ENCODE results near the gene SRBD1.

Gene SRBD1

DNA sequence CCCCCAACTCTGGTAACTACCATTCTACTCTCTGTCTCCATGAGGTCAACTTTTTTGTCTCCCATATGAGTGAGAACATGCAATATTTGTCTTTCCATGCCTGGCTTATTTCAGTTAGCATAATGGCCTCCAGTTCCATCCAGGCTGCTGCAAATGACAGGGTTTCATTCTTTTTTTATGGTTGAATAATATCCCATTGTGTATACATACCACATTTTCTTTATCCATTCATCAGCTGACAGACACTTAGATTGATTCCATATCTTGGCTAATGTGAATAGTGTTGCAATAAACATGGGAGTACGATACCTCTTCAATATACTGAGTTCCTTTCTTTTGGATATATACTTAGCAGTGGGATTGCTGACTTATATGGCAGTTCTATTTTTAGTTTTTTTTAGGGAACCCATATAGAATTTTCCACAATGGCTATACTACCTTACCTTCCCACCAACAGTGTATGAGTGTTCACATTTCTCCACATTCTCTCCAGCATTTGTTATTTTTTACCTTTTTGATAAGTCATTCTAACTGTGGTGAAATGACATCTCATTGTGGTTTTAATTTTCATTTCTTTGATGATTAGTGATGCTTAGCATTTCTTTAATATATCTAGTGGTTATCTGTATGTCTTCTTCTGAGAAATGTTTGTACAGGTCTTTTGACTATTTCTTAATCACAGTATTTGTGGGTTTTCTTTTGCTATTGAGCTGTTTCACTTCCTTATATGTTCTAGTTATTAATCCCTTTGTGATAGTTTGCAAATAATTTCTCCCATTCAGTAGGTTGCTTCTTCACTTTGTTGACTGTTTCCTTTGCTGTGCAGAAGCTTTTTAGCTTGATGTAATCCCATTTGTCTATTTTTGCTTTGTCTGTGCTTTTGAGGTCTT, 112.2 kb downstream of the SRBD1 start:
- ATAC-seq (ENCODE audit: insufficient read depth, low read depth) (no peak), DNase-seq (no peak)
- peaks cover 7% of the 10 kb centered on the region for H3K4me1 ChIP-seq (ENCODE audit: insufficient read depth, low read length)
- H3K9ac ChIP-seq (ENCODE audit: low read depth, low read length), result no peak overlapping the region
- H3K4me3 ChIP-seq (ENCODE audit: low read depth in 1 of 2, low read length in 2 of 2), result no peak overlapping the region
- no peak overlapping the region for H3K27ac ChIP-seq (ENCODE audit: low read length)
- TF ChIP-seq CTCF (IDR thresholded peaks at IDR 0.05; ENCODE audit: borderline replicate concordance, extremely low read depth, low read length, poor library complexity, severe bottlenecking), result no peak
- no peaks in the 10 kb centered on the region for H3K27me3 ChIP-seq (ENCODE audit: insufficient read depth, low read length, poor library complexity)
- peaks cover 13% of the 10 kb centered on the region for H3K36me3 ChIP-seq (ENCODE audit: insufficient read depth, low read length)
- H3K9me3 ChIP-seq (ENCODE audit: insufficient read depth, low read length, severe bottlenecking), result peaks cover 4% of the 10 kb centered on the region
- H3K79me2 ChIP-seq (ENCODE audit: insufficient read depth, low read length), result no peaks in the 10 kb centered on the region
- H2AFZ ChIP-seq (ENCODE audit: low read depth, low read length), result no peak overlapping the region
- H4K20me1 ChIP-seq (ENCODE audit: insufficient read depth, low read length), result no peaks in the 10 kb centered on the region
- no peak overlapping the region for H3K4me2 ChIP-seq (ENCODE audit: insufficient read depth, low read length)

DNA sequence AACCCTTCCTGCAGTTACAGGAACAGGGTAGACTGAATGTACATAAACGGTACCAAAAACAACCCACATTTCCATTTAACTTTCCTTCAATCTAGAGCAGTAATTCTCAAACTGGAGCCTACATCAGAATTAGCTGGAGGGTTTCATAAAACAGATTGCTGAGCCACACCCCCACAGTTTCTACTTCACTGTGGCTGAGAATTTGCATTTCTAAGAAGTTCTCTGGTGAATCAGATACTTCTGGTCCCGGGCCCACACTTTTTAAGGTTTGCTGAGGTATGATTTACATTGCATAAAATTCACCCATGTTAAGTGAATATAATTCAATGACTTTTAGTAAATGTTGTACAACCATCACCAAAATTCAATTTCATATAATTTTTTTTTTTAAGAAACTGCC, 113.7 kb downstream of the SRBD1 start:
- DNase-seq (no peak), ATAC-seq (ENCODE audit: insufficient read depth, low read depth) (no peak)
- Histone ChIP-seq H4K20me1 (ENCODE audit: insufficient read depth, low read length) (no peaks in the 10 kb centered on the region), H2AFZ (ENCODE audit: low read depth, low read length) (no peak overlapping the region), H3K27me3 (ENCODE audit: insufficient read depth, low read length, poor library complexity) (no peaks in the 10 kb centered on the region), H3K9me3 (ENCODE audit: insufficient read depth, low read length, severe bottlenecking) (peaks cover 4% of the 10 kb centered on the region), H3K79me2 (ENCODE audit: insufficient read depth, low read length) (no peaks in the 10 kb centered on the region), H3K9ac (ENCODE audit: low read depth, low read length) (no peak overlapping the region), H3K4me2 (ENCODE audit: insufficient read depth, low read length) (no peak overlapping the region), H3K27ac (ENCODE audit: low read length) (no peak overlapping the region), H3K4me1 (ENCODE audit: insufficient read depth, low read length) (peaks cover 7% of the 10 kb centered on the region), H3K4me3 (ENCODE audit: low read depth in 1 of 2, low read length in 2 of 2) (no peak overlapping the region), H3K36me3 (ENCODE audit: insufficient read depth, low read length) (peaks cover 9% of the 10 kb centered on the region)
- TF ChIP-seq EZH2 (IDR thresholded peaks at IDR 0.05; ENCODE audit: borderline replicate concordance, low read depth, low read length, severe bottlenecking) (no peak), CTCF (IDR thresholded peaks at IDR 0.05; ENCODE audit: borderline replicate concordance, extremely low read depth, low read length, poor library complexity, severe bottlenecking) (no peak)

GRCh38 chr2:45496869-45497268, 114.2 kb downstream of the SRBD1 start:
- TF ChIP-seq CTCF (IDR thresholded peaks at IDR 0.05; ENCODE audit: borderline replicate concordance, extremely low read depth, low read length, poor library complexity, severe bottlenecking) (no peak), EZH2 (IDR thresholded peaks at IDR 0.05; ENCODE audit: borderline replicate concordance, low read depth, low read length, severe bottlenecking) (no peak)
- H2AFZ ChIP-seq (ENCODE audit: low read depth, low read length), result no peak overlapping the region

More at GRCh38 chr2:45496869-45497268, 114.2 kb downstream of the SRBD1 start:
- Histone ChIP-seq H3K79me2 (ENCODE audit: insufficient read depth, low read length) (no peaks in the 10 kb centered on the region), H3K9ac (ENCODE audit: low read depth, low read length) (no peak overlapping the region), H3K4me2 (ENCODE audit: insufficient read depth, low read length) (no peak overlapping the region), H3K27me3 (ENCODE audit: insufficient read depth, low read length, poor library complexity) (no peaks in the 10 kb centered on the region), H3K36me3 (ENCODE audit: insufficient read depth, low read length) (peaks cover 5% of the 10 kb centered on the region; the same call in 1 of the 2 replicates), H4K20me1 (ENCODE audit: insufficient read depth, low read length) (no peaks in the 10 kb centered on the region), H3K27ac (ENCODE audit: low read length) (no peak overlapping the region), H3K4me3 (ENCODE audit: low read depth in 1 of 2, low read length in 2 of 2) (no peak overlapping the region), H3K9me3 (ENCODE audit: insufficient read depth, low read length, severe bottlenecking) (peaks cover 4% of the 10 kb centered on the region), H3K4me1 (ENCODE audit: insufficient read depth, low read length) (peaks cover 7% of the 10 kb centered on the region)
- ATAC-seq (ENCODE audit: insufficient read depth, low read depth) (no peak), DNase-seq (no peak)
